ENCODE results near the gene ROR1.

GRCh38 chr1:64186138-64186897, 412.5 kb downstream of the ROR1 start:
- no peak for TF ChIP-seq CTCF (IDR thresholded peaks at IDR 0.05; ENCODE audit: low read depth, low read length)
- no peak for TF ChIP-seq MAX (IDR thresholded peaks at IDR 0.05; ENCODE audit: low read depth, low read length)
- no peak for TF ChIP-seq POLR2A (IDR thresholded peaks at IDR 0.05; ENCODE audit: extremely low read depth, insufficient read length)
- TF ChIP-seq MYC (IDR thresholded peaks at IDR 0.05; ENCODE audit: low read depth, low read length) = no peak
